GM12878 (cell line): ENCODE measurements around the gene ARHGEF25. TPM values are rescaled to one million over a fixed set of nuclear protein-coding genes. Genes with fewer than 3 reads are reported as not detected.
A peak's percentile ranks its signal among the peaks of the same experiment; 100 is the strongest.

Experiments used
- ATAC-seq: fragments of 200-7000 bp; cut with Tn5 transposase; 3 replicates; pipeline ENCODE4 v1.9.1; 2020; ENCODE audit warnings: mild to moderate bottlenecking, moderate library complexity
- BruUV-seq: library from RNA; stranded (reverse); fragments of 400-500 nt; replicated peaks from 2 replicates; lab custom pipeline; 2021; lab: Mats Ljungman, UMichigan
- CTCF ChIA-PET: fragments of 300-600 bp; sonication (Branson Sonifier 250); formaldehyde crosslinking; extraction: SDS; loops from one replicate; lab custom pipeline; 2021; ENCODE audit warnings: inconsistent platforms; lab: Yijun Ruan, JAX
- POLR2A ChIA-PET: fragments of 350-600 bp; formaldehyde crosslinking; extraction: SDS; loops from one replicate; lab custom pipeline; 2021; ENCODE audit warnings: inconsistent platforms; lab: Charles Lee
- RAD21 ChIA-PET: fragments of 300-600 bp; sonication (Branson Sonifier 250); formaldehyde crosslinking; loops from one replicate; lab custom pipeline; 2023; ENCODE audit warnings: antibody characterized with exemption; ENCODE audit not compliant: unreplicated experiment; lab: Charles Lee
- SMC1A ChIA-PET: fragments of 300-600 bp; sonication (Branson Sonifier 250); formaldehyde crosslinking; loops from one replicate; lab custom pipeline; 2023; ENCODE audit not compliant: unreplicated experiment, uncharacterized antibody; lab: Charles Lee
- DNase-seq: peaks from one replicate; pipeline ENCODE4 v3.0.0-alpha.2; 2011; ENCODE audit warnings: low read depth, low spot score
- FAIRE-seq: peaks from 3 replicates; lab custom pipeline; 2011; peaks lifted over from hg19 to GRCh38; lab: Jason Lieb, UNC
- H2AFZ ChIP-seq: 2 replicates; pipeline ENCODE4 v1.6.0; 2011; ENCODE audit warnings: low read depth, low read length, control low read depth; ENCODE audit not compliant: control insufficient read depth
- H3K27ac ChIP-seq: 2 replicates; pipeline ENCODE4 v1.5.1; 2011; ENCODE audit warnings: control low read depth; ENCODE audit not compliant: control insufficient read depth, insufficient read depth
- H3K27me3 ChIP-seq, 2 experiments: replicated peaks in 1 of 2; 2 replicates each; pipeline versions ENCODE4 v1.6.0 to v1.6.1; 2011; ENCODE audit warnings: low read length in 1 of 2; ENCODE audit not compliant: control insufficient read depth in 2 of 2, insufficient read depth in 2 of 2
- H3K36me3 ChIP-seq, 2 experiments: 2 replicates each; pipeline ENCODE4 v1.5.1; 2011; ENCODE audit warnings: low read length in 1 of 2; ENCODE audit not compliant: control insufficient read depth in 2 of 2, insufficient read depth in 2 of 2
- H3K4me1 ChIP-seq: 2 replicates; pipeline ENCODE4 v1.6.1; 2011; ENCODE audit warnings: mild to moderate bottlenecking, low read length, moderate library complexity, mixed read lengths; ENCODE audit not compliant: control insufficient read depth, insufficient read depth
- H3K4me2 ChIP-seq: 2 replicates; pipeline ENCODE4 v1.6.0; 2011; ENCODE audit warnings: control low read depth; ENCODE audit not compliant: control insufficient read depth, insufficient read depth
- H3K4me3 ChIP-seq: fragments of 200-600 bp; sonication (generic); 2 replicates; pipeline ENCODE4 v1.5.1; 2016
- H3K79me2 ChIP-seq: 2 replicates; pipeline ENCODE4 v1.6.0; 2011; ENCODE audit warnings: low read length; ENCODE audit not compliant: control insufficient read depth, insufficient read depth
- H3K9ac ChIP-seq: 2 replicates; pipeline ENCODE4 v1.8.0; 2011; ENCODE audit warnings: low read length, control low read depth, mixed read lengths; ENCODE audit not compliant: control insufficient read depth, insufficient read depth
- H3K9me3 ChIP-seq: replicated peaks from 3 replicates; pipeline ENCODE4 v1.5.1; 2011; ENCODE audit warnings: mild to moderate bottlenecking, low read length; ENCODE audit not compliant: control insufficient read depth, insufficient read depth
- H4K20me1 ChIP-seq: 2 replicates; pipeline ENCODE4 v1.6.0; 2011; ENCODE audit not compliant: control insufficient read depth, insufficient read depth
- ASH2L ChIP-seq: fragments of 300-600, 200-600 bp; sonication (generic); IDR thresholded peaks from 2 replicates; pipeline ENCODE4 v1.6.1; 2017; ENCODE audit warnings: low read depth, mild to moderate bottlenecking, borderline replicate concordance
- HDGF ChIP-seq: fragments of 450-650 bp; IDR thresholded peaks from 2 replicates; pipeline ENCODE4 v1.6.1; 2016; ENCODE audit warnings: antibody characterized with exemption
- IKZF2 ChIP-seq, 2 experiments: fragments of 450-650 bp; IDR thresholded peaks; 2 replicates each; pipeline ENCODE4 v1.6.1; 2017; ENCODE audit warnings: mild to moderate bottlenecking in 2 of 2, moderate library complexity in 2 of 2
- MEF2B ChIP-seq: fragments of 450-650 bp; IDR thresholded peaks from 2 replicates; pipeline ENCODE4 v1.6.1; 2018; ENCODE audit warnings: mild to moderate bottlenecking, moderate library complexity; ENCODE audit not compliant: partially characterized antibody, poor library complexity, severe bottlenecking
- PAX5 ChIP-seq: IDR thresholded peaks from 2 replicates; pipeline ENCODE4 v1.6.1; 2011; ENCODE audit warnings: low read depth, low read length, borderline replicate concordance
- TARDBP ChIP-seq: IDR thresholded peaks from 2 replicates; pipeline ENCODE4 v1.6.1; 2016; ENCODE audit warnings: borderline replicate concordance
- YY1 ChIP-seq: IDR thresholded peaks from 2 replicates; pipeline ENCODE4 v1.6.1; 2011; ENCODE audit warnings: low read depth, mild to moderate bottlenecking, low read length
- WGBS: methylation state at CpG from one replicate; pipeline ENCODE4 v1.1.6; 2016; ENCODE audit warnings: low lambda C conversion rate; ENCODE audit not compliant: insufficient replicate concordance, insufficient coverage; ENCODE audit errors: missing lambda C conversion rate; 5-methylcytosine and 5-hydroxymethylcytosine counted together
- in situ Hi-C: fragments of 300-500 bp; cut with MboI; formaldehyde crosslinking; loops from 9 replicates; pipeline ENCODE4 v1.14.3; 2018; ENCODE audit warnings: mixed read lengths
- intact Hi-C: fragments of 100-400 bp; cut with micrococcal nuclease; formaldehyde crosslinking; loops from one replicate; pipeline ENCODE4 v1.14.2; 2022; ENCODE audit not compliant: unreplicated experiment
- polyA plus RNA-seq, 11 experiments: library from polyadenylated mRNA; depleted of rRNA in 4 of 11; unstranded in 6 of 11; stranded (reverse) in 5 of 11; fragments of >200 nt; fragmentation: Nextera tagmentation in 4 of 11; fragmentation: Illumina TruSeq in 1 of 11; extraction: Ambion mirVana in 4 of 11; extraction: Trizol in 1 of 11; gene quantifications; 1 replicate in 1 of 11; 2 replicates in 10 of 11; pipeline versions ENCODE4 v1.2.1 to v1.2.3, GENCODE V29; 2011 to 2016; ENCODE audit warnings: inconsistent platforms in 2 of 11, missing spikeins in 2 of 11, low read depth in 1 of 11
- total RNA-seq, 4 experiments: library from RNA; depleted of rRNA in 3 of 4; stranded (reverse); fragments of >200 nt in 3 of 4; fragmentation: Illumina TruSeq in 1 of 4; extraction: Trizol in 1 of 4; gene quantifications; 2 replicates each; pipeline versions ENCODE4 v1.2.1 to v1.2.3, GENCODE V29; 2013 to 2021
- TF ChIP-seq, protein P1 (sequence below): IDR thresholded peaks from 2 replicates; pipeline ENCODE4 v1.6.1; 2011; ENCODE audit warnings: borderline replicate concordance, low read depth, mild to moderate bottlenecking, moderate library complexity, mixed read lengths, low read length; ENCODE audit not compliant: insufficient read depth; ENCODE audit errors: extremely low read length
- TF ChIP-seq, protein P2 (sequence below): fragments of 450-650 bp; IDR thresholded peaks from 2 replicates; pipeline ENCODE4 v1.6.1; 2017; ENCODE audit warnings: borderline replicate concordance
- TF ChIP-seq, protein P3 (sequence below): fragments of 450-650 bp; IDR thresholded peaks from 2 replicates; pipeline ENCODE4 v1.6.1; 2017; ENCODE audit warnings: mild to moderate bottlenecking

ARHGEF25 gene
- total and polyA plus RNA-seq, 10 of the 15 experiments (the other 5 are each of a cell fraction or from before 2014, with no cell fraction given): 0.08 to 4.5 (median 1.2) TPM; not detected in 3

DNA sequence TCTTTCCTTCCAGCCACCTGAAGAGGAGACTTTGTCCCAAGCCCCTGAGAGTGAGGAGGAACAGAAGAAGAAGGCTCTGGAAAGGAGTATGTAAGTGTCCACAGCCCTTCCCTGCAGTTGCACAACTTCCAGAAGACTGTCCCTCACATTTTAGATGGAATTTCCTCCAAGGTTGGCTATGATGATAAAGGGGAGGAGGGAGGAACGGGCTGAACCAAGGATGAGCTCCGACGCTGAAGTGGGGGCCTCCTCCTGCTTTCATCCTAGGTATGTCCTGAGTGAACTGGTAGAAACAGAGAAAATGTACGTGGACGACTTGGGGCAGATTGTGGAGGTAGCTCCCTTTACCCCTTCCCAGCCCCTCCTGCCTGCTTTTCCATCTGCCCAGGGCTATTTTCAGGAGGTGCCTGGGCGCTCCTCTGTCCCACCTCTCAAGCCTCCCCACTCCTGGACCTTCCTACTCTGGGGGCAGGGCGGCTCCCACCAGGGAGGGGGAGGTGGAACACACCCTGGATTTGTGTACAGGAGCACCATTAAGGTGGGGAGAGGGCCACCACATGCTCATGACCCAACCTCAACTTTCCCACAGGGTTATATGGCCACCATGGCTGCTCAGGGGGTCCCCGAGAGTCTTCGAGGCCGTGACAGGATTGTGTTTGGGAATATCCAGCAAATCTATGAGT lies 2.3 kb downstream of the ARHGEF25 start:
- 52% methylated on average over 10 of the region's 10 CpGs for WGBS
- Histone ChIP-seq H3K4me2 (peak overlapping the region; percentile 46; the same call in 1 of the 2 replicates), H3K27me3 (no peaks in the 10 kb centered on the region; a peak in 1 of 4 replicates), H3K9ac (no peak overlapping the region), H4K20me1 (no peaks in the 10 kb centered on the region), H3K36me3 (no peaks in the 10 kb centered on the region; a peak in 1 of 4 replicates), H3K27ac (no peak overlapping the region), H2AFZ (no peak overlapping the region; the same call in 1 of the 2 replicates), H3K9me3 (no peaks in the 10 kb centered on the region), H3K4me3 (no peak overlapping the region), H3K79me2 (no peaks in the 10 kb centered on the region), H3K4me1 (peaks cover 10% of the 10 kb centered on the region)
- ChIA-PET SMC1A (interaction anchor here (1.1 to 1.6 kb wide), 7 partner anchors 8 to 155 kb away, joined by 3 to 15 read pairs (median 5); partner anchors contain the start of gene PIP4K2C), RAD21 (interaction anchor here (0.6 to 2.3 kb wide), 12 partner anchors 7 to 184 kb away, joined by 3 to 16 read pairs (median 3); partner anchors contain the start of genes GLI1 and PIP4K2C), POLR2A (interaction anchor here (0.6 to 2.9 kb wide), 9 partner anchors 9 to 159 kb away, joined by 3 to 13 read pairs (median 4); partner anchors contain the start of genes DTX3 and EEF1AKMT3), CTCF (interaction anchor here (0.9 to 5.1 kb wide), 15 partner anchors 8 to 399 kb away, joined by 3 to 49 read pairs (median 4); partner anchors contain the start of gene GLI1)
- no peak for TF ChIP-seq TARDBP
- no peak for TF ChIP-seq PAX5
- TF ChIP-seq ASH2L: no peak
- TF ChIP-seq IKZF2 (IDR thresholded peaks at IDR 0.05): no peak
- TF ChIP-seq, protein P1, sequence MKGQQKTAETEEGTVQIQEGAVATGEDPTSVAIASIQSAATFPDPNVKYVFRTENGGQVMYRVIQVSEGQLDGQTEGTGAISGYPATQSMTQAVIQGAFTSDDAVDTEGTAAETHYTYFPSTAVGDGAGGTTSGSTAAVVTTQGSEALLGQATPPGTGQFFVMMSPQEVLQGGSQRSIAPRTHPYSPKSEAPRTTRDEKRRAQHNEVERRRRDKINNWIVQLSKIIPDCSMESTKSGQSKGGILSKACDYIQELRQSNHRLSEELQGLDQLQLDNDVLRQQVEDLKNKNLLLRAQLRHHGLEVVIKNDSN: no peak
- TF ChIP-seq, protein P2, sequence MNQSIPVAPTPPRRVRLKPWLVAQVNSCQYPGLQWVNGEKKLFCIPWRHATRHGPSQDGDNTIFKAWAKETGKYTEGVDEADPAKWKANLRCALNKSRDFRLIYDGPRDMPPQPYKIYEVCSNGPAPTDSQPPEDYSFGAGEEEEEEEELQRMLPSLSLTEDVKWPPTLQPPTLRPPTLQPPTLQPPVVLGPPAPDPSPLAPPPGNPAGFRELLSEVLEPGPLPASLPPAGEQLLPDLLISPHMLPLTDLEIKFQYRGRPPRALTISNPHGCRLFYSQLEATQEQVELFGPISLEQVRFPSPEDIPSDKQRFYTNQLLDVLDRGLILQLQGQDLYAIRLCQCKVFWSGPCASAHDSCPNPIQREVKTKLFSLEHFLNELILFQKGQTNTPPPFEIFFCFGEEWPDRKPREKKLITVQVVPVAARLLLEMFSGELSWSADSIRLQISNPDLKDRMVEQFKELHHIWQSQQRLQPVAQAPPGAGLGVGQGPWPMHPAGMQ: no peak
- no peak for TF ChIP-seq YY1
- TF ChIP-seq, protein P3, sequence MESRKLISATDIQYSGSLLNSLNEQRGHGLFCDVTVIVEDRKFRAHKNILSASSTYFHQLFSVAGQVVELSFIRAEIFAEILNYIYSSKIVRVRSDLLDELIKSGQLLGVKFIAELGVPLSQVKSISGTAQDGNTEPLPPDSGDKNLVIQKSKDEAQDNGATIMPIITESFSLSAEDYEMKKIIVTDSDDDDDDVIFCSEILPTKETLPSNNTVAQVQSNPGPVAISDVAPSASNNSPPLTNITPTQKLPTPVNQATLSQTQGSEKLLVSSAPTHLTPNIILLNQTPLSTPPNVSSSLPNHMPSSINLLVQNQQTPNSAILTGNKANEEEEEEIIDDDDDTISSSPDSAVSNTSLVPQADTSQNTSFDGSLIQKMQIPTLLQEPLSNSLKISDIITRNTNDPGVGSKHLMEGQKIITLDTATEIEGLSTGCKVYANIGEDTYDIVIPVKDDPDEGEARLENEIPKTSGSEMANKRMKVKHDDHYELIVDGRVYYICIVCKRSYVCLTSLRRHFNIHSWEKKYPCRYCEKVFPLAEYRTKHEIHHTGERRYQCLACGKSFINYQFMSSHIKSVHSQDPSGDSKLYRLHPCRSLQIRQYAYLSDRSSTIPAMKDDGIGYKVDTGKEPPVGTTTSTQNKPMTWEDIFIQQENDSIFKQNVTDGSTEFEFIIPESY: no peak
- TF ChIP-seq MEF2B: no peak
- TF ChIP-seq HDGF: no peak
- no TSS peak for BruUV-seq
- in situ Hi-C loops (no loop called here), intact Hi-C loops (no loop called here)
- ATAC-seq: no peak
- DNase-seq: no peak
- FAIRE-seq: no peak
